Stimulated activated CD8-positive, alpha-beta memory T cell treated with anti-CD3 and anti-CD28 coated beads, Interleukin-15, amount 100 ng/mL, for 48 hours (primary cell): ENCODE measurements around the gene GPSM3.
"Not testable (repeated sequence)": the region's sequence is repeated elsewhere in the genome, so short reads cannot be mapped to it uniquely, and the experiment has no call there.

Source experiments
- DNase-seq, 2 donors: peaks; one replicate each; pipeline ENCODE4 v3.0.0-alpha.2; 2020; ENCODE audit warnings: low read depth in 2 of 2

GPSM3 gene

DNA sequence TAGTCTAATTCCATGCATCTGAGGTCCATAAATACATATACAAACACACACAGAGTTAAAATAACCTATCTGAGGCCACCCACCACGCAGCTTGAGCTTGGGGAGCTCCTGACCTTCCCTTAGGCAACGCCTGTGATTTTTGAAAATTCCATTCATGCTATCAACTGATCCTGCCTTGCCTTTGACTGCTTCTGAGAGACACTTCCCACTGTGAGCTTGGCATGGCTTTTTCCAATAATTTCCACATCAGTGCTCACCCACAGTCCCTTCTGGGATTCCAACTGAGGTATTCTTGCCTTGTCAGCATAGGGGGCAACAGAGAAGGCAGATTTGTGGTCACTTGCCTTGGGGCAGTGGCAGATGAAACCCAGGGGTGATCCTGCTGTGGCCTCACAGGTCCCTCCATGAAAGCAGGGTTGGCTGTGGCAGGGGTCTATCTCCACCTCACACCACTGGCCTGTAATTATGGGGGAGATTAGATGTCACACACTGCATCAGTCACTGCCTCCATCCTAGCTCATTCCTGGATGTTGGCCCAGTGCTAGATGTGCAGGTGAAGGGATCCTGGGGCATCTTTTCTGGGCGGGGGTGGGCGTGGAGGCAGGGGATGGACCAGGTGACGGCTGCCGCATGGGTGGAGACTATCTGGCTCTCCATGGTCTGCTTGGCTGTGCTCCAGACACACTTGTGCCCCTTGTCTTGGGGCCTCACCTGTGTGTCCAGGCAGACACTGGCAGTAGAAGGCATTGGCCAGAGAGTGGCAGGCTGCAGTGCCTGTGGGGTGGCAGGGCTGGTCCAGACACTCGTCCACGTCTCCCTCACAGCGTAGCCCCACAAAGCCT lies 11.2 kb upstream of the GPSM3 start:
- DNase-seq = no peak

DNA sequence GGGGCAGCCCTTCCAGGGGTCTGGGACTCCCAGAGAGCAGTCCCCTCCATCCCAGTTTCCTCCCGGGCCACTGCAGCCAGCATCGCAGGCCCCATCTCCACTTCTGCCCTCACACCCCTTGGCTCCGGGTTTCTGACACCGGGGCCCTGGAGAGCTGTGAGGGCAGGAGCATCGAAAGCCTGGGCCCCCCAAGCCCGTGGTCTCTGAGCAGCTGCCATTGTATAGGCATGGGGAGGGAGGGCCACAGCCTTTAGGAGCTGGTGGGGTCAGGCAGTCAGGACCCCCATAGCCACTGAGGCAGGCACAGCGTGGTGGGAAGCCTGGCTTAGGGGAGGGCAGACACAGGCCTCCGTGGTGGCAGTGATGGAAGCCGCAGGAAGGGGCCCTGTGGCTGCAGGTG lies 9.7 kb upstream of the GPSM3 start:
- DNase-seq = no peak

DNA sequence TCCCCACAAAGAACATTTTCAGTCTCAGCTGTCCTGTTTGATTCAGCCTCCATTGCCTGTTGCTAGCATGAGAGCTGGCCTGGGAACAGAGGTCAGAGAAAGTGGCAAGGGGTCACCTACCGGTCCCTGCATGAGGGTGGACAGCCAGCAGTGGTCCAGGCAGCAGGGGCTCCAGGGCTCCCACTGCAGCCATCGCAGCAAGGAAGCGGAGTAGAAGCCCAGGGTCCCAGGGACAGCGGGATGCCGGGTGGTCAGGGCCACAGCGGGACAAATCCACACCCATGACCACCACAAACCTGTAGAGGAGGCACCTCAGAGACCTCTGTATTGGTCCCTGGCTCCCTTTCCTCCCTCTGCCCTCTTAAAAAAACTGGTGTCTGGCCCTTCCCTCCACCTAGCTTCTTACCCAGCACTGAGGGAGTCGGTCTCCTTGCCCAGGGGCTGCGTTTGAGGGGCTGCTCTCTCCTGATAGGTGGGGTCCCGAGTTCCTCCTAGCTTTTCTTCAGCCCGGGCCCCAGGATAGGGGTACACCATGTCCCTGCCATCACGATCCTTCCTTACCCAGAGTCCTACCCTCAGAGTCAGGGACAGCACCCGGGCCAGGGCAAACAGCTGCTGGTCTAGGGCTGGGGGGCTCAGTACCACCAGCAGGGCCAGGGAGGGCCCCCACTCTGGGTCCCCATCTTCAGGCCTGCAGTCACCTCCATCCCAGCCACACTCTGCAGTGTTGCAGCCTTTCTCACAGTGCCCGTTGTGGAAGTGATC lies 8.4 kb upstream of the GPSM3 start:
- no peak for DNase-seq

DNA sequence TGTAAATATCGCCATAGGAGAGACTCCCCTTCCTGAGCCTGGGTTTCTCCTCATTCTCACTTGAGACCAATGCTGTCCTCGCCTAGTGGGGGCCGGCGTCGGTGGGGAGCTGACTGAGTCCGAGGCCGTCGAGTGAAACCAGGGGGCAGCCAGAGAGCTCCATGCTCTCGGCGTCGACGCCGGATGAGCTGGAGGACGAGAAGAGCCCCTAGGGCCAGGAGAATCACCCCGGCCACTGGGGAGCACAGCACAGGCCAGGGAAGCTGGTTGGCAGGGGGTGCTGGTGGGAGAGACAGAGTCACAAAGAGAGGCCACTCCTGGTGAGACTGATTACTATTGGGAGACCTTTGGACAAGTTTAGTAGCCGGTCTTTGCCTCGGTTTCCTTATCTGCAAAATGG lies 6.4 kb upstream of the GPSM3 start:
- DNase-seq = no peak

DNA sequence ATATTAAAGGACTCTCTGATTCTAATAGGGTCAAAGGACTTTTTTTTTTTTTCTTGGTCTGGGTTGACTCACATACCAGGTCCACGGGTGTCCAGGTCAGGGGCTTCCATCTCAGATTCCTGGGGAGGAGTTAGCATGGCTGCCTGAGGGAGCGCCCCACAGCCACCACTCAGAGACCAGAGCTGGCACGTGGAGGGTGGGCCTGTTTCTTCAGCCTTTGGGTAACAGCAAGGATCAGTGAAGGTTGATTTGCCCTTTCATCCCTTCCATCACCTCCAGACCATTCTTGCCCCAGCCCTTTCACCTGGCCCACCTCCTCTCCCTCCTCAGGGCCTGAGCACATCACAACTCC lies 5.9 kb upstream of the GPSM3 start:
- DNase-seq = no peak

DNA sequence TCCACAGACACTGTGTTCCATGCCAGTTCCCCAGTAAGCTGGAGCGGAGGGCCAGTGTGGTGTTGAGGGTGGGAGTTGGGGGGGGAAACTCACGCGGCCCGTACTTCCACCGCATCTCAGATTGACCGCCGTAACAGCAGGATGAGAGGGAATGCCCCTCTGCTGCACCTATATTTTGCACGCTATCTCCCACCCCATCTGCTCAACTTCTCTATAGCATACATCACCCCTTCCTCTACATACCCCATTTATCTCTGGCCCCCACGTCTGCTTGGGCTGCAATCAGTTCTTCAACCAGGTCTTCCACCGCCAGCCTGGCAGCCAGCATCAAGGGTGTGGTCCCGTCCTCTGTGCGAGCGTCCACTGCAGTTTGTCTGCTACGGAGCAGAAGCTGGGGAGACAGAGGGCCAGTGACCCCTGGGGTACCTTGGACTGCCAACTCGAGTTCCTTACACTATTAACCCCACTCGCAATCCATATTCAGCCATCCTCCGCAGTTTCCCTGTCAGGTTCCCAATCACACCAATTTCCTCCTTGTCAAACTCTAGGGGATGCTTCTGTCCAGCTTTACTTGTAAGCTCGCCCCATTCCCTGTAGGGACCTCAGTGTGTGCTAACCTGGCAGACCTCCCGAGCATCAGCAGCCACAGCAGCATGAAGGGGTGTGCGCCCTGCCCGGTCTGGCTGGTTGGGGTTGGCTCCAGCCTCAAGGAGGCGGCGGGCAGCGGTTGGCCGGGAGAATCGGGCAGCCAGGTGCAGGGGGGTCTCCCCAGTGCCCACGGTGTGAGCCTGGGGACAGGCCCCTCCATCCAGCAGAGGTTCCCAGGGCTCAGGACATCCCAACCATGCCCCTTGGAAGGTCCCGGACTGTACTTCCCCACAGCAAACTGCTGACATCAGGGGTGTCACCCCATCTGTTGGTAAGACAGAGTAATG lies 4.5 kb upstream of the GPSM3 start:
- no peak for DNase-seq

DNA sequence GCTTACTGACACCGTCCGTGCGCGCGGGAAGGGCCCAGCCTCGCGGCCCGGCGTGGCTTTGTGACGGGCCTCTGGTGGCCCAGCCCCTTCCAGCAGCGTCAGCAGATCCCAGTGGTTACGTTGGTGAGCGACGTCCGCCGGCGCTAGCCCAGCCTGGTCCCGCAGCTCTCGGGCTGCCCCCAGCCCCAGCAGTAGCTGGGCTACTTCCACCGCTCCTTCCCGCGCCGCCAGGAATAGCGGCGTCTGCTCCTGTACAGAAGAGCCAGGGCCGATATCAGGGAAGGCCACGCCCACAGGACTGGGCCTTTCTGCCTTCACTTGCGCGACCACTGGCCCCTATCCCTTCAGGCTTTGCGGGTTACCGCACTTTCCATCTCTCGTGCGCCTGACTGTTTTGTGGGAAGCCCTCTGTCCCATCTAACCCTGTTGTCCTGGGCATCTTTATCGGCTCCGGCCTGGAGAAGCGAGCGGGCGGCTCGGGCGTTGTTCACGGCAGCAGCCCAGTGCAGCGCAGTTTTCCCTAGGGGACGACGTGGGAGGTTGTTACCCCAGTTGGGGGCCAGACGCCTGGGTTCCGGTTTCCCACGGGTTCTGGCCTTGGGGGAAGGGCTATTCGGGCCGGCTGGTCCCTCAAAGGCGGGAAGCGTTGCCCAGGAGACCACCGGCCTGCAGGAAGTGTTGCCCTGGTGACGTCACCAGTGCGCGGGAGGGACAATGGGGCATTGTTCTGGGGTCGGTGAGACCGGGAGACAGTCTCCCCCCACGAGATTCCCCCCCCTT lies 3.6 kb upstream of the GPSM3 start:
- peak; percentile 64 to 66 for DNase-seq

DNA sequence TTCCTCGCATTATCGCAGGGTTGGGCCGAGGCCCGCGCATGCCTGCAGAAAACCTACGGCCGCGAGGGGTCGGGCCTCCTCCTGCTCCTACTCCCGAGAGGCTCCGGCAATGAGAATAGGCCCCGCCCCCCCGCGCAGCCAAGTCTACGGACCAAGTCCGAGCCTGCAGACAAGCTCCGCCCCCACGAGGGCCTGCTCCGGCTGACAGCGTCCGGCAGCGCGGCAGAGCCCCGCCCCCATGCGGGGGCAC lies 3.1 kb upstream of the GPSM3 start:
- DNase-seq = peak; percentile 100

DNA sequence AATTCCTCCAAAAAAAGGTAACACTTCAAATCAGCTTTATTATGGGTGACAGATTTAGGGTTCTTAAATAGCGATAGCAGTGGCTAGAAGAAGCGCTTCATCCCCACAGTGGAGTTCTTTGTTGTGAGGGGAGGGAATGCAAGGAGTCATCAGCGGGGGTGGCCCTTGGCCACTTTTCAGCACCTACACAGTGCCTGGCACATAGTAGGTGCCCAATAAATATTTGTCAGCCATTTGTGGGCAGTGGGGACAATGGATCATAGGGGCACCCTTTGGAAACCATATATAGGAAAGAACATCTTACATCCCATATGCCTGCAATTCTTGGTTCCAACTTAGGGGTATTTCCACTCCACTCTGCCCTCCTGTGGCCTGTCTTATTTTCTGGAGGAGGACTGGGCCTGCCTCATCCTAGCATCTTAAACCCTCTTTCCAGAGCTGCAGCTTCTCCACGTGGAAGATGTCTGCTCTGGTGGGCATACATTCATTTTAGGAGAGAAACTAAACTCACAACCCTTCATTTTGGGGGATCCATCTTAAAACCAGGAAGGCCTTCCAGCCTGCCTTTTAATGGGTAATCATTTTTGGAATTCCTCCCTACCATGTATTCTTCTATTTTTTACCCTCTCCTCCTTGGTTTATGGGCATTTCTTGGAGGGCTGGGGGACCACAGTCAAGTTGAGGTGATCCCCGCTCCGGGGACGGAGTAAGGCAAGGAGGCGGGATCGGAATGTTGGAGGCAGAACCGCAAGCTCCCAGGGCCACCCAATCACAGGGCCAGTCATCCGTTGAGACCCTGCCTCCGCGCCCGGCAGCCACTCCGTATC lies 2.6 kb upstream of the GPSM3 start:
- DNase-seq = no peak

DNA sequence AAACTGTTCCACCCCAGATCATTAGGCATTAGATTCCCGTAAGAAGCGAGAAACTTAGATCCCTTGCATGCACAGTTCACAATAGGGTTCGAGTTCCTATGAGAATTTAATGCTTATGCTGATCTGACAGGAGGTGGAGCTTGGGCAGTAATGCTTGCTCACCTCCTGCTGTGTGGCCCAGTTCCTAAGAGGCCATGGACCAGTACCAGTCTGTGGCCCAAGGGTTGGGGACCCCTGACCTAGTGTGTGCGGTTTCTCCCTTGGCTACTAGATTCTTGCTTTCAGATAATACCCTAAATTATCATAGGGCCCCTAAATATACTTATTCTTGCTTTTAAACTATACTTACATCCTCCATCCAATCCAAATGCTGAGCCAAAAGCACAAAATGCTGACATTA lies 1.9 kb upstream of the GPSM3 start:
- DNase-seq = no peak

DNA sequence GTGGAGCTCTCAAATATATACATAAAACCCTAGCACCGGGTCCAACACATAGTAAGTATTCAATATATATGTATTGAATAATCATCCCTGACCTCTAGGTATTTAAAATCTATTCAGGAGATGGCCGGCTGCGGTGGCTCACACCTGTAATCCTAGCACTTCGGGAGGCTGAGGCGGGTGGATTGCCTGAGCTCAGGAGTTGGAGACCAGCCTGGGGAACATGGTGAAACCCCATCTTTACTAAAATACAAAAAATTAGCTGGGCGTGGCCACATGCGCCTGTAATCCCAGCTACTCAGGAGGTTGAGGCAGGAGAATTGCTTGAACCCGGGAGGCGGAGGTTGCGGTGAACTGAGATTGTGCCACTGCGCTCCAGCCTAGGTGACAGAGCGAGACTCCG lies 653 bp upstream of the GPSM3 start:
- not testable (repeated sequence) for DNase-seq

DNA sequence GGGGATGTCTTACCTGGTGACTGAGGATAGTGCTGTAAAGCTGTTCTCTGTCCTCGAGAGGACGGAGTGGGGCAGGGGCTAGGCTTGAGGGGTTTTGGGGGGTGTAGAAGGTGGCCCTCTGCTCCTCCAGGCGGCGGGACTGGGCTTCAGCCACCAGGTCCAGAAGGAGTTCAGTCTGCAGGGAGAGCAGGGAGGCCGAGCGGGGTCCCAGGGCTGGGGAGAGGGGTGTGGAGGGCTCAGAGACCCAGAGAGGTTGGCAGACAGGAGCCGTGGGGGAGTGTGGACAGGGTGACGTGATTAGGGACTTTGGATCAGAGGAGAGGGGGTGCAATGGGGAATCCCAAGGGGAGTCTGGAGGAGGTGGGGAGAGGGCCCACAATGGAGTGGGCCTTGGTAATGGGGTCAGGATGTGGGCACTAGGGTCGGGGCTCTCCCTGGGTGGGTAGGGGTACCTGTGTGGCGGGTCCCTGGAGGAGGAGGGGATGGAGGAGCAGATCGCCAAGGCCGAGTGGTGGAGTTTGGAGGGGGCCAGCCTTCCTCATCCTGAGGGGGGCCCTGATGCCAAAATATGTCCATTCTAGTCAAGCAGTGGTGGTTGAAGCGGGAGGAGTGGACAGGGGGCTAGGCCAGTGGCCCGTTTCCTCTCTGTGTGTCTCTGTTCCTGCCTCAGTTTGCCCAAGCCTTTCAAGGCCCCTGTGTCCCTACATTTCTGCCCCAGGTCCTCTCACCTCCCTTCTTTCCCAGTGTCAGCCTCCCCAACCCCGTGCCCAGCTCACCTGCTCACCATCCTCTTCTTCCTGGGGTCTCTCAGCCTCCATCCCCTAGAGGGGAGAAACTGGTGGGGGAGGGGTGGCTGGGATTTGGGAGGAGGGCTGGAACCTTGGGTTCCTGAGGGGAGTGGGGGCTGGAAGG lies 491 bp downstream of the GPSM3 start:
- DNase-seq = no peak

DNA sequence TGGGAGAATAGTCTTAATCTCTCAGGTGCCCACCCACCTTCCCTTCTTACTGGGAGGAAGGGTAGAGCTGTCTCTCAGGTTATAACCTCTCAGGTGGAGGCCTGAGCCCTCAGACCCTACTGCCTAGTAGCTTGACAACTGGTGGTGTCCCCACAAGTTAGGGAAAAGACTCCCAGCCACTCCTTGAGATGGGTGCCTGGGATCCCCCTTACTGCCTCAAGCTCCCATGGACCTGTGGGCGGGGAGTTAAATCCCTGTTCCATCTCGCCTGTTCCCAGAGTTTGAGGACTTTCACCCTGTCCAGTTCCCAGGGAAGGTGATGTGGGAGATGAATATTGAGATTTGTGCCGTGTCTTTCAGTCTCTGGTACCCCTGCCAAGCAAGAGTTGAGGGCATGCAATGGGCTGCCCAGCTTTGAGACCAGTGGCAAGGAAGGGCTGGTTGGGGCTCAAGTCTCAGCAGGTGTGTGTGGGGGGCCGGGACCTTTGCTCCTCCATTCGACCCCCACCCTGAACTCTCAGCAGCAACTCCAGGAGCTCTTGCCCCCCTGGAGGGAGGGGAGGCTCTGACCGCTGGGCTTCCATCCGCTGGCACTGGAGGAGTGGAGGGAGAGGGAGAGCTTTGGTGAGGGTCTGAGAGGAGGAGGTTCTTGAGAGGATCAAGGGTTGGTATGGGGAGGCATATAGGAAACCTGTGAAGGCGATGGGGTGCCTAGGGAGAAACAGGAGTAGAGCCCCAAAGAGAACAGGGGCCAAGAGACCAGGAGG lies 1.3 kb downstream of the GPSM3 start:
- no peak for DNase-seq

DNA sequence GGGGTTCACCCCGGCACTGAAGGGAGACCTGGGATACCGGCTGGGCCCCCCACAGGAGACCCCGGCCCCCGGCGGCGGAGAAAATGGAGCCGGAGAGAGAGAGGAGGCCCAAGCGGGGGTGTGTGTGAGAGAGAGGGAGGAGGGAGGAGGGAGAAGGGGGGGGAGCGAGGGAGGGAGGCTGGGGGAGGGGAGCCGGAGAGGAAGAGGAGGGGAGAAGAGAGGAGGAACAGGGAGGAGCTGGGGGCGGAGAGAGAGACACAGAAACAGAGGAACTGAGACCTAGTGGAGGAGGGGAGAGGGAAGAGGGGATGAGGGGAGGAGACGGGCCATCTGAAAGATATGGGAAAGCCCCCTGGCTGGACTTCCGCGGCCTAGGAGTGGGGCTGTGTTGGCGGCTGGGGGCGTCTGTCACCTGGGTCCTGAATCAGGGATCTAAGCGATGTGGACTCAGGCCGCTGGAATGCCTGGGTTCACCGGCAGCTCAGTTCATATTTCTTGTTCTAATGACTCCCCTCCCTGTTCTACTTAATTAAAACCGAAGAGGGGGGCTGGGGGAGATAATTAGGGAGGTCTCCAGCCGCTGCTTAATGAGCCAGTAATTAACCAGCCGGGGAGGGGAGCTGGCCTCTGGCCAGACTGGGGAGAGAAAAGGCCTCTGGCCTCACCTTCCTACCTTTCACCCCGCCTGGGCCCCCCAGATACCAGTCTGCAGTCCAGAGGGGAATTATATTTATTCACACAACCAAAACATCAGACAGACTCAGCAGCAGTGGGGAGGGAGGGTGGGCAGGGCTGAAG lies 2.2 kb downstream of the GPSM3 start, which contains the start of gene PBX2:
TSS of gene PBX2 (minus strand) at position 149 of the 798 bp plus-strand sequence. CDS start 287 bp downstream, outside the sequence.
- DNase-seq = peak; percentile 68 to 72

DNA sequence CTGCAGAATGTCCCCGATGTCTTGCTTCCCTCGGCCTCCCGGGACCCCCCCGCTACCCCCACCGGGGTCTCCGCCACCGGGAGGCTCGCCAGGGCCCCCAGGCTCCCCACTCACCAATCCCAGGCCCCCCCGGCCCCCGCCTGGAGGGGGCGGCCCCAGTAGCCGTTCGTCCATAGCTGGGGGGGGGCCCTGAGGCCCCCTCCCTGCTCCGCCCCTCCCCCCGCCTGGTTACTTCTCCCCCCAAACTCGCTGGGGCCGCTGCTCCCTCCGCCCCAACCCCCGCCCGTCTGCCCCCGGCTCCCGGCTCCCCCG lies 2.7 kb downstream of the GPSM3 start:
- DNase-seq = no peak

DNA sequence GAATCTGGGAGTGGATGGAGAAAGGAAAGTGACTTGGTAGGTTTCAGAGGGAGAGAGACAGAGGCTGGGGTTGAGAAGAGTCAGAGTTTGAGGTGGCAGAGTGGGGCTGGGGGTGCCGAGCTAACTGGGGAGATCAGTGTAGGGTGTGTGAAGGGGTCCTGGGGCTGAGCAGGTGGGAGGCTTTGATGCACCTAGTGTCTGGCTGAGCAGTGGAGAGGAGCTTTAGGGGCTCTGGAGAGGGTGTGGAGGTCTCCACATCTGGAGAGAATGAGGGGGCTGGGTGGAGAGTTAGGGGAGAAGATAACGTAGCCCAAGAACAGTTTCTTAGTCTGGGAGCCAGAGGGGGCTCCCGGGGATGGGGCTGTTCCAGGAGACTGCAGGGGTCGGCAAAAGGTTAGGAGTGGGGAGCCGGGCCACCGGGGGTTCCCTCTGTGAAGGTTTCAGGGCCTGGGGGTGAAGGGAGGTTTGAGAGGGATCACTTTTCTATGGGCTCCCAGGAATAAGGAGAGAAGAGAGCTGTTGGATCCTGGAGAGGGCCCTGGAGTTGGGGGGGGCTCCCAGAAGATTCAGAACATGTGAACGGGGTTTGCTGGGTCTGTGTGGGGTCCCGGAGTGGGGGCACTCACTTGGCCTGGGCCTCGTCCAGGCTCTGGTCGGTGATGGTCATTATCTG lies 3.2 kb downstream of the GPSM3 start:
- DNase-seq = no peak

DNA sequence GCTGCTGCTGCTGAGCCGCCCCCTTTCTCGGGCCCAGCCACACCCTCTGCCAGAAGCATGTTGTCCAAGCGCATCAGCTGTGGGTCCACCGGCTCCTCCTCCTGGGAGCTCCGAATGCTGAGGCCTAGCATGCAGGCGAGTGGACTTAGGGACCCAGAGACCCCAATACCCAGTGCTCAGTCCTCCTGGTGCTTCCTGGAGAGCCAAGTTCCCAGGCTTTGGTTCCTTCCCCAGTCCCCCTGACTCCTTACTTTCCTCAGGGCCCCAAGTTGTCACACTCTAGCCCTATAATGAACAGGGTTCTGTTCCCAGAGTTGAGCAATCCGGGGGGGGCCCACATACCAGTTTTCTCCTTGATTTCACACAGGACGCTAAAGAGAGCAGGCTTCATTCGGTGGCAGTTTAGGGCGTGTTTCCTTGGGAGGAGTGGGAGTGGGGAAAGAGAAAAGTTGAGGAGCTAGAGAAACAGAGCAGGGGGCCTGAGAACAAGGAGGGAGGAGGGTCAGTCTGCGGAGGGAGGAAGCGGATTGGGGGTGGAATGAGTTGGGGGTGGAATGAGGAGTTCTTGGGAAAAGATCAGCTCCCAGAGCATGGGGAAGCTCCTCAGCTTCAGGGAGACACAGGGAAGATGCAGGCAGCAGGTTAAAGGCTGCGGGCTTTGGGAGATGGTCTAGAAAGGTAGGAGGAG lies 3.9 kb downstream of the GPSM3 start:
- DNase-seq = no peak
